NCI-H748 (cell line): Measurements from ENCODE around the gene TPO.
"Not testable (repeated sequence)": the region's sequence is repeated elsewhere in the genome, so short reads cannot be mapped to it uniquely, and the experiment has no call there.

Source experiments
- DNase-seq: peaks from one replicate; lab custom pipeline; 2025; ENCODE audit not compliant: unreplicated experiment; lab: John Stamatoyannopoulos, UW

Gene TPO

DNA sequence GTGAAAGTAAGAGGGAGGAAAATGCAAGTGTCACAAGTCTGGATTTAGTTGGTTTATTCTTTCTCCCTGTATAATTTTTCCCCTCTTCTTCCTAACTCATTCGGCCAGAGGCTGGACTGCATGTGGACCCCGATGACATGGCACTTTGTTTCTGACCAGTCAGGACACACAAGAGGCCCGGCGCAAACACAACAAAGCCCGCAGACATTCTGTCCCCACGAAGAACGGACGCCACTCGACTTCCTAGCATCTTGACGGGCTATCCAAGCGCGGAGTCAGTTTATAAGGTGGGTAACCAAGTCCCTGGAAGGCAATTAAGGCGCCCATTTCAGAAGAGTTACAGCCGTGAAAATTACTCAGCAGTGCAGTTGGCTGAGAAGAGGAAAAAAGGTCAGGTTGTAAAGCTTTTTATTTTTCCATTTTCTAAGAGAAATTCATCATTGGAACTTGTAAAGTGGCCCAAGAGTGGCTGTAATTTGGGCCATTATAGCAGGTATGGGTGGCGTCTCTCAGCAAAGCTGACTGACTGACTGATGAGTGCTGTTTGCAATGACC is at the start of gene TPO:
Gene TPO, plus strand, starts transcription at position 308 of the 555 bp plus-strand sequence. CDS start 946 bp downstream, outside the sequence.
- no peak for DNase-seq

DNA sequence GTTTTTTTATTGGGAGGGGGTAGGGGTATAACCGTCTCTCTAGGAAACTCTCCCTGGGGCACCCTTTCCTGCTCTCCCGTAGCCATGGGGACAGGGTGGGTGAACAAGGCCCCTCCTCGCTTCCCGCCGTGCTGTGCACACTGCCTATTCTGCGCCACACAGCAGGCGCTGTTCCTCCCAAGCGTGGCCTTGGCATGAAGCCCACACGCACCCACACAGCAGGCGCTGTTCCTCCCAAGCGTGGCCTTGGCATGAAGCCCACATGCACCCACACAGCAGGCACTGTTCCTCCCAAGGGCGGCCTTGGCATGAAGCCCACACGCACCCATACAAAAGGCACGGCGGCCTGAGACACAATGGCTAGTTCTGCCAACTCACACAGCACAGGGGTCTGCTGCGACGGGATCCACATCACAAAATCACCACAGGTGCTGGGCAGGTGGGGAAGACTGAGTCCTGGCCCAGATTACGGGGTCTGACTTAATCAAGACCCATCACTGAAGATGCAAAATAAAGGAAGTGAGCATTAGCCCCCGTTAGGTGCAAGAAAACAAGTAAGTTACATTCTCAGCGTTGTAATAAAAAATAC is 46.6 kb upstream of the TPO start:
- peak; percentile 55 for DNase-seq

- DNase-seq = no peak
Observed at GRCh38 chr2:1367601-1368000, 45.7 kb upstream of the TPO start.

- DNase-seq = no peak
Observed at GRCh38 chr2:1369905-1370304, 43.4 kb upstream of the TPO start.

DNA sequence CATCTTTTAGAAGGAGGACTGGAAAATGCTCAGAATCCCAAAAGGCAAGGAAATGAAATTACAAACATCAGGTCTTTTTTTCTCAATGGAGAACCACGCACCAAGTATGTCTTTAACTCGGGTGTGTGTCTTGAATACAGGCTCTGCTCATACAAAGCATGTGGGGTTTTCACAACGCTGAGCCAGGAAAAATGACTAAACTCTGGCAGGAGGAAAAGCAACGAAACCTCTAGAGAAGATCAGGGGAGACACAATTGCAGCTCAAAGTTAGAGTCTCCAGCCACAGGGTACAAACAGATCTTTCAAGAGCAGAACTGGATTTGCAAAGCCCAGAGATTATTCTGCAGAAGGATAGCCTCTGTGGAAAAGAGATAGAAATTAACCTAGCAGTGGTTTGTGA is 42.8 kb upstream of the TPO start:
- no peak for DNase-seq

DNA sequence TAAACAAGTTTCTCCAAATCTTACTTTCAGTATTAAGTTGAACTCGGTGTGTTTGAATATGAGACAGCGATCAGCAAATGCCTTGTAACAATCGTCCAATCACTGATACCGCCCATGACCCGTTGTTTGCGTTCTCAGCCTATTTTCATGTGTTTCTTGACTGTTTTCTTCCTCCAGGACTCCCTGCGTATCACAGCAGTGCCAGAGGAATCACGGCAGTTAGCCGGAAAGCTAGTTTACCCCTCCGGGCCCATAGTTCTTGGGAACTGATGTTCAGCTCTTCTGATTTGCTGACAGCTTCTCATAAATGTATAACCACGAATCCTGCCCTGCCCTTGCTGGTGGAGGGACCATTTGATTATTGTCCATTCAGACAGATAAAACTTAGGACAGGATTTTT is 42.2 kb upstream of the TPO start:
- DNase-seq = no peak

DNA sequence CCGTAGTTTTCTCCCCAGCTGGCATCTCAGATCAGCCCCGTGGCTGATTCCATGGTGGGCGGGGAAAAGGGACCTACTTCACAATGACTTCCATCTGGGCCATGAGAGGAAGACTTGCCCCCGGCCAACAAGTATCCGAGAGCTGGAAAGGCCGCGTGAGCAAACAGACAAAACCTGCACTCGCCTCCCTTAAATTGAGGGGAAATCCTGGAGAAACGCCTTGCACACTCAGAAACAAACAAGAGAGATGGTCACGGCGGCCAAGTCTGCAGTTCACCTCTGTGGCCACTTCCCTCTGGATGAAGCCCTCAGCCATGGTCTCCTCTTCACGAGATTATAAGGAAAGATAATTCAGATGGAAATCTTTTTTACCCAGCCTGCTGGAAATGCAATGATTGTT is 39.4 kb upstream of the TPO start:
- no peak for DNase-seq

DNA sequence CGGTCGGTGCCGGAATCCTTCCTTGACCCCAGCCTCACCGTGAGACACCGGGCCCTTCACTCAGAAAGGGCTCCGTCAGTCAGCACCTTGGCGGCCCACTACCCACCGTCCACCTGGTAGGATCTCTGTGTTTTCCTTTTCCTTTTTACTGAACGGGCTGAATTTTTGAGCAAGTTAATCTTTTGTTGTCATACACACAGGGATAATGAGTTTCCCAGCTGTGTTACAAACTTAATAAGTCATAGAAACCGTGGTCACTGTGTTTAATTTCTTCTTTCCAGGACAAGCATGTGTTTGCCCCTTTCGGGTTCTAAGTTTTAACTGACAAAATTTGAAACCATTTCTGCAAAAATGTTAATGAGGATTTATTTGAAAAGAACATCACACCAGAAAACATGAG is 39.0 kb upstream of the TPO start:
- DNase-seq = no peak

GRCh38 chr2:1375794-1376193 is 37.5 kb upstream of the TPO start:
- peak; percentile 74 for DNase-seq

DNA sequence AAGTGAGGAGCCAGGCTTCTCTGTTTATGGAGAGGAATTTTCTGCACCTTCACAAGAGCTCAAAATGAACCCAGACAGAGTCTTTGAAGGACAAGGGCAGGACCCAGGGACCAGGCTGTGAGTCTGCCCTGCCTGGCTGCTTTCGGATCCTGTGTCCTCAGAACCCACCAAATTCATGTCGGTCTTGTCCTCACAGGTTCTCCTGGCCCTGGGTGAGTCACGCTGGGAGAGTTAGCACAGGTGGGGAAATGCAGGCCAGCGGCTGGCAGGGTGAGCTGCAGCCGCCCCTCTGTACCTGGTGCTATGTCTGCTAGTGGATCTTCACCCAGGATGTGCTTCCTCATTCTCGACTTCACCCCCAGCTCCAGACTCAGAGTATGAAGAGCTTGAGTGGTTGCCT is 35.8 kb upstream of the TPO start:
- no peak for DNase-seq

- DNase-seq = no peak
Observed at GRCh38 chr2:1378456-1379150, 34.7 kb upstream of the TPO start.

- no peak for DNase-seq
Observed at GRCh38 chr2:1381644-1382043, 31.6 kb upstream of the TPO start.

DNA sequence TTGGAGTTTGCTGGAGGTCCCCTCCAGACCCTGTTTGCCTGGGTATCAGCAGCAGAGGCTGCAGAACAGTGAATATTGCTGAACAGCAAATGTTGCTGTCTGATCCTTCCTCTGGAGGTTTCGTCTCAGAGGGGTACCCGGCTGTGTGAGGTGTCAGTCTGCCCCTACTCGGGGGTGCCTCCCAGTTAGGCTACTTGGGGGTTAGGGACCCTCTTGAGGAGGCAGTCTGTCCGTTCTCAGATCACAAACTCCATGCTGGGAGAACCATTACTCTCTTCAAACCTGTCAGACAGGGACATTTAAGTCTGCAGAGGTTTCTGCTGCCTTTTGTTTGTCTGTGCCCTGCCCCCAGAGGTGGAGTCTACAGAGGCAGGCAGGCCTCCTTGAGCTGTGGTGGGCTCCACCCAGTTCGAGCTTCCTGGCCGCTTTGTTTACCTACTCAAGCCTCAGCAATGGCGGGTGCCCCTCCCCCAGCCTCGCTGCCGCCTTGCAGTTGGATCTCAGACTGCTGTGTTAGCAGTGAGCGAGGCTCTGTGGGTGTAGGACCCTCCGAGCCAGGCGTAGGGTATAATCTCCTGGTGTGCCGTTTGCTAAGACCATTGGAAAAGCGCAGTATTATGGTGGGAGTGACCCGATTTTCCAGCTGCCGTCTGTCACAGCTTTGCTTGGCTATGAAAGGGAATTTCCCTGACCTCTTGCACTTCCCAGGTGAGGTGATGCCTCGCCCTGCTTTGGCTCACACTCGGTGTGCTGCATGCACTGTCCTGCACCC is 25.1 kb upstream of the TPO start:
- DNase-seq = peak; percentile 50

DNA sequence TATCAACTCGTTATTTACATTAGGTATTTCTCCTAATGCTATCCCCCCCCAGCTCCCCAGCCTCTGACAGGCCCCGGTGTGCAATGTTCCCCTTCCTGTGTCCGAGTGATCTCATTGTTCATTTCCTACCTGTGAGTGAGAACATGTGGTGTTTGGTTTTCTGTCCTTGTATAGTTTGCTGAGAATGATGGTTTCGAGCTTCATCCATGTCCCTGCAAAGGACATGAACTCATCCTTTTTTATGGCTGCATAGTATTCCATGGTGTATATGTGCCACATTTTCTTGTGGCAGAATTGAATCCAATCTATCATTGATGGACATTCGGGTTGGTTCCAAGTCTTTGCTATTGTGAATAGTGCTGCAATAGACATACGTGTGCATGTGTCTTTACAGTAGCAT is 23.1 kb upstream of the TPO start:
- DNase-seq = not testable (repeated sequence)

GRCh38 chr2:1393321-1393720 is 19.9 kb upstream of the TPO start:
- DNase-seq = no peak

- DNase-seq = no peak
Observed at GRCh38 chr2:1394709-1395408, 18.4 kb upstream of the TPO start.

DNA sequence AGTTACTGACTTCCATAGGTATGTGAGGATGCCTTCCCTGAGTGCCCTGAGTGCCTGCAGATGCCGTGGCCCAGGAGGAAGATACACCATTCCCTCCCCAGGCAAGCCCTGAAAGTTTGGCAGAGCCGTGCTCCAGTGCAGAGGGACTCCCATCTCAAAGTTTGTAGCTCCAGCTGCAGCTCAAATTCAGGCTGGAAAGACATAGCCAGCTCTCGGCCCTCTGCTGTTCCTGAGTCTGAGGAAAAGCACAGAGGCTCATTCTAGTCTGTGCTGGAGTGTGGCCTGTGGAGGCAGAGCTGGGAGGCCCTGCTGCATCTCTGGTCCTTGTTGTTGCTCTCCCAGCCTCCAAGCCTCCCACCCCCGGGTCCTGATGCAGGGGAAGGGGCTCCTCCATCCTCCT is 15.9 kb upstream of the TPO start:
- no peak for DNase-seq

DNA sequence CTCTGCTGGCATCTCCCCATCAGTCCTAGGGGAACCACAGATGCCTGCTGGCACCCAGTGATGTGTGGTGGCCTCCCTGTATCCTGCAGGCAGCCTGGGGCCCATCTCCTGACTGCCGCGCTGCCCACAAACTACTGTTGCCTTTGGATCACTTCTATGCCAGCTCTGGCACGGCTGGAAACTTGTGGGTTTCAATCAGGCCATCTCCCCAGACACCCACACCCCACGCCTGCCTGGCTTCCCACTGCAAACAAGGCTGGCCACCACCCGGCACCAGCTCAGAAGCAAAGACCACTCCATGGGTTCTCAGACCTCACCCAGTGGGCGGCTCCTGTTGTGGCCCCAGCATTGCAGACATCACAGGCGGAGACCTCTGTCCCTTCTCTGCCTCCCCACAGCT is 15.1 kb upstream of the TPO start:
- no peak for DNase-seq

GRCh38 chr2:1400943-1401735 is 12.1 kb upstream of the TPO start:
- DNase-seq = no peak

GRCh38 chr2:1402064-1402463 is 11.2 kb upstream of the TPO start:
- no peak for DNase-seq

DNA sequence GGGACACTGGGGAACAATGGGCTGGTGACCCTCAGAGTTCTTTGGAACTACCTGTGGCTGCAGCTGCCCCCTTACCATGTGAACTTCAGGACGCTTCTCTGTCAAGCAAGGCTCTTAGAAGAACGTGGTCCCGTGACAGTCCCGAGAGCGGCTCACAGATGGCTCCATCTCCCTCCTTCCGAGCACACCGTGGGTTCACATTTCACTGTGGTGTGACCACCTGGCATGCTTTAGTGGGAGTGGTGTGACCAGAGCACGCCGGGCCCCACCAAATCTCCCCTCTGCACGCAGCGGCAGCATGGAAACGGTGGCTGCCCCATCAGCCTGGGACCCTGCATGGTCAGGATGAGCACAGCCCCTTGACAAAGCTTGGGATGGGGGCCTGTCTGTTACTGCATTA is 9.7 kb upstream of the TPO start:
- no peak for DNase-seq
